HEK293 (cell line): ENCODE results near the gene REEP6.

Source experiments
- GFI1B ChIP-seq: fragments of 450-650 bp; formaldehyde crosslinking; IDR thresholded peaks from 2 replicates; pipeline ENCODE4 v1.5.1; 2016; ENCODE audit warnings: missing biosample characterization, missing genetic modification characterization
- GLIS1 ChIP-seq: fragments of 450-650 bp; formaldehyde crosslinking; IDR thresholded peaks from 2 replicates; pipeline ENCODE4 v1.5.1; 2016; ENCODE audit warnings: missing biosample characterization, missing genetic modification characterization
- HIC1 ChIP-seq: fragments of 450-650 bp; formaldehyde crosslinking; IDR thresholded peaks from 2 replicates; pipeline ENCODE4 v1.5.1; 2016; ENCODE audit warnings: missing biosample characterization, missing genetic modification characterization
- KLF1 ChIP-seq: fragments of 450-650 bp; formaldehyde crosslinking; IDR thresholded peaks from 2 replicates; pipeline ENCODE4 v1.5.1; 2016; ENCODE audit warnings: missing biosample characterization, missing genetic modification characterization
- KLF16 ChIP-seq: fragments of 450-650 bp; formaldehyde crosslinking; IDR thresholded peaks from 2 replicates; pipeline ENCODE4 v1.5.1; 2017; ENCODE audit warnings: missing biosample characterization, missing genetic modification characterization
- KLF7 ChIP-seq: fragments of 450-650 bp; formaldehyde crosslinking; IDR thresholded peaks from 2 replicates; pipeline ENCODE4 v1.5.1; 2016; ENCODE audit warnings: missing biosample characterization, missing genetic modification characterization, borderline replicate concordance
- RBAK ChIP-seq: fragments of 450-650 bp; formaldehyde crosslinking; IDR thresholded peaks from 2 replicates; pipeline ENCODE4 v1.5.1; 2016; ENCODE audit warnings: missing biosample characterization, missing genetic modification characterization
- SP2 ChIP-seq: fragments of 450-650 bp; formaldehyde crosslinking; IDR thresholded peaks from 2 replicates; pipeline ENCODE4 v1.5.1; 2016; ENCODE audit warnings: missing biosample characterization, missing genetic modification characterization
- SP7 ChIP-seq: fragments of 450-650 bp; formaldehyde crosslinking; IDR thresholded peaks from 2 replicates; pipeline ENCODE4 v1.5.1; 2016; ENCODE audit warnings: missing biosample characterization, missing genetic modification characterization
- ZNF114 ChIP-seq: fragments of 450-650 bp; formaldehyde crosslinking; IDR thresholded peaks from 2 replicates; pipeline ENCODE4 v1.5.0; 2017; ENCODE audit warnings: missing biosample characterization, missing genetic modification characterization
- ZNF146 ChIP-seq: fragments of 450-650 bp; formaldehyde crosslinking; IDR thresholded peaks from 2 replicates; pipeline ENCODE4 v1.5.1; 2016; ENCODE audit warnings: missing biosample characterization, missing genetic modification characterization
- ZNF202 ChIP-seq: fragments of 450-650 bp; formaldehyde crosslinking; IDR thresholded peaks from 2 replicates; pipeline ENCODE4 v1.5.1; 2016; ENCODE audit warnings: missing biosample characterization, missing genetic modification characterization, borderline replicate concordance
- ZNF223 ChIP-seq: fragments of 450-650 bp; formaldehyde crosslinking; IDR thresholded peaks from 2 replicates; pipeline ENCODE4 v1.5.1; 2016; ENCODE audit warnings: missing biosample characterization, missing genetic modification characterization
- ZNF341 ChIP-seq: fragments of 450-650 bp; formaldehyde crosslinking; IDR thresholded peaks from 2 replicates; pipeline ENCODE4; 2016; ENCODE audit warnings: low read depth, missing biosample characterization, missing genetic modification characterization
- ZNF350 ChIP-seq: fragments of 450-650 bp; formaldehyde crosslinking; IDR thresholded peaks from 2 replicates; pipeline ENCODE4 v1.5.0; 2017; ENCODE audit warnings: missing biosample characterization, mild to moderate bottlenecking, missing genetic modification characterization
- ZNF362 ChIP-seq: fragments of 450-650 bp; formaldehyde crosslinking; IDR thresholded peaks from 2 replicates; pipeline ENCODE4 v1.5.1; 2016; ENCODE audit warnings: missing biosample characterization, missing genetic modification characterization
- ZNF37A ChIP-seq: fragments of 450-650 bp; IDR thresholded peaks from 2 replicates; pipeline ENCODE4 v1.5.1; 2018; ENCODE audit warnings: missing biosample characterization, missing genetic modification characterization
- ZNF530 ChIP-seq: fragments of 450-650 bp; formaldehyde crosslinking; IDR thresholded peaks from 2 replicates; pipeline ENCODE4 v1.5.1; 2016; ENCODE audit warnings: low read depth, missing biosample characterization, missing genetic modification characterization
- TF ChIP-seq, protein P1 (sequence below): fragments of 450-650 bp; formaldehyde crosslinking; IDR thresholded peaks from 2 replicates; pipeline ENCODE4 v1.5.1; 2016; ENCODE audit warnings: missing biosample characterization, missing genetic modification characterization
- TF ChIP-seq, protein P2 (sequence below): fragments of 450-650 bp; formaldehyde crosslinking; IDR thresholded peaks from 2 replicates; pipeline ENCODE4 v1.5.1; 2016; ENCODE audit warnings: missing biosample characterization, missing genetic modification characterization
- TF ChIP-seq, protein P3 (sequence below): fragments of 450-650 bp; formaldehyde crosslinking; optimal IDR thresholded peaks from 2 replicates; pipeline ENCODE3; 2016; ENCODE audit warnings: missing biosample characterization, mild to moderate bottlenecking, missing genetic modification characterization
- TF ChIP-seq, protein P4 (sequence below): fragments of 450-650 bp; formaldehyde crosslinking; conservative IDR thresholded peaks from 2 replicates; pipeline ENCODE4 v1.5.1; 2016; ENCODE audit warnings: low read depth, missing biosample characterization, missing genetic modification characterization

REEP6 gene

DNA sequence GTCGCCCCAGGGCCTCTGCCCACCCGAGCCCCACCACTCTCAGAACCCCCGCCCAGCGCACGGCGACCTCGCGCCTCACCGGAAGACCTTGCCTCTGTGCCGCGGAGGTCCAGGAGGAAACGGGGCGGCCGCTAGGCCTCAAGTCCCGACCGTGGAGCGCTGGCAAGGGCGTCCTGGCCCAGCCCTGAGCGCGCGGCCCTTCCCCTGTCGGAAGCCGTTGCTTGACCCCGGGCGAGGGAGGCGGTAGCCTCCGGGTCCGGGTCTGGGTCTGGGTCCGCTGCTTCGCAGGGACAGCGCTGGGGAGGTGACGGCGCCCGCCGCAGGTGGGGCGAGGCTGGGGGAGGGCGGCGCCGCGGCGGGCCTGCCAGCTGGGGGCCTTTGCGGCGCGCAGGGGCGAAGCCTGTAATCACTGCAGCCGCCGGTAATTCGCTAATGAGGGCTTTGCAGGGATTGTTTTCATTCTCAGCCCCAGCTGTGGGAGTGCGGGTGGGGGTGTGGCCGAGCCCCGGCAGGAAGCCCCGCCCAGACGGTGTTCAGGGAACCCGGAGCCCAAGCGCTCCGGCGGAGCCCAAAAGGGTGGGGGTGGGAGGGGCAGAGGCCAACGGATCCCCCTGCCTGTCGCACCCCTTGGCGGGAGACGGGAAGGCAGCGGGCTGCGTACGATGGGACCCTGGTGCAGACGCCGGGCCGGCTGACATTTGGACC is 20.5 kb upstream of the REEP6 start (continued):
- TF ChIP-seq, protein P1, sequence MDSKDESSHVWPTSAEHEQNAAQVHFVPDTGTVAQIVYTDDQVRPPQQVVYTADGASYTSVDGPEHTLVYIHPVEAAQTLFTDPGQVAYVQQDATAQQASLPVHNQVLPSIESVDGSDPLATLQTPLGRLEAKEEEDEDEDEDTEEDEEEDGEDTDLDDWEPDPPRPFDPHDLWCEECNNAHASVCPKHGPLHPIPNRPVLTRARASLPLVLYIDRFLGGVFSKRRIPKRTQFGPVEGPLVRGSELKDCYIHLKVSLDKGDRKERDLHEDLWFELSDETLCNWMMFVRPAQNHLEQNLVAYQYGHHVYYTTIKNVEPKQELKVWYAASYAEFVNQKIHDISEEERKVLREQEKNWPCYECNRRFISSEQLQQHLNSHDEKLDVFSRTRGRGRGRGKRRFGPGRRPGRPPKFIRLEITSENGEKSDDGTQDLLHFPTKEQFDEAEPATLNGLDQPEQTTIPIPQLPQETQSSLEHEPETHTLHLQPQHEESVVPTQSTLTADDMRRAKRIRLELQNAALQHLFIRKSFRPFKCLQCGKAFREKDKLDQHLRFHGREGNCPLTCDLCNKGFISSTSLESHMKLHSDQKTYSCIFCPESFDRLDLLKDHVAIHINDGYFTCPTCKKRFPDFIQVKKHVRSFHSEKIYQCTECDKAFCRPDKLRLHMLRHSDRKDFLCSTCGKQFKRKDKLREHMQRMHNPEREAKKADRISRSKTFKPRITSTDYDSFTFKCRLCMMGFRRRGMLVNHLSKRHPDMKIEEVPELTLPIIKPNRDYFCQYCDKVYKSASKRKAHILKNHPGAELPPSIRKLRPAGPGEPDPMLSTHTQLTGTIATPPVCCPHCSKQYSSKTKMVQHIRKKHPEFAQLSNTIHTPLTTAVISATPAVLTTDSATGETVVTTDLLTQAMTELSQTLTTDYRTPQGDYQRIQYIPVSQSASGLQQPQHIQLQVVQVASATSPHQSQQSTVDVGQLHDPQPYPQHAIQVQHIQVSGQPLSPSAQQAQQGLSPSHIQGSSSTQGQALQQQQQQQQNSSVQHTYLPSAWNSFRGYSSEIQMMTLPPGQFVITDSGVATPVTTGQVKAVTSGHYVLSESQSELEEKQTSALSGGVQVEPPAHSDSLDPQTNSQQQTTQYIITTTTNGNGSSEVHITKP (tag by site-specific recombination): no peak
- TF ChIP-seq ZNF114 (tag by site-specific recombination): no peak
- peak; percentile 89 for TF ChIP-seq KLF1 (tag by site-specific recombination)
- TF ChIP-seq, protein P2, sequence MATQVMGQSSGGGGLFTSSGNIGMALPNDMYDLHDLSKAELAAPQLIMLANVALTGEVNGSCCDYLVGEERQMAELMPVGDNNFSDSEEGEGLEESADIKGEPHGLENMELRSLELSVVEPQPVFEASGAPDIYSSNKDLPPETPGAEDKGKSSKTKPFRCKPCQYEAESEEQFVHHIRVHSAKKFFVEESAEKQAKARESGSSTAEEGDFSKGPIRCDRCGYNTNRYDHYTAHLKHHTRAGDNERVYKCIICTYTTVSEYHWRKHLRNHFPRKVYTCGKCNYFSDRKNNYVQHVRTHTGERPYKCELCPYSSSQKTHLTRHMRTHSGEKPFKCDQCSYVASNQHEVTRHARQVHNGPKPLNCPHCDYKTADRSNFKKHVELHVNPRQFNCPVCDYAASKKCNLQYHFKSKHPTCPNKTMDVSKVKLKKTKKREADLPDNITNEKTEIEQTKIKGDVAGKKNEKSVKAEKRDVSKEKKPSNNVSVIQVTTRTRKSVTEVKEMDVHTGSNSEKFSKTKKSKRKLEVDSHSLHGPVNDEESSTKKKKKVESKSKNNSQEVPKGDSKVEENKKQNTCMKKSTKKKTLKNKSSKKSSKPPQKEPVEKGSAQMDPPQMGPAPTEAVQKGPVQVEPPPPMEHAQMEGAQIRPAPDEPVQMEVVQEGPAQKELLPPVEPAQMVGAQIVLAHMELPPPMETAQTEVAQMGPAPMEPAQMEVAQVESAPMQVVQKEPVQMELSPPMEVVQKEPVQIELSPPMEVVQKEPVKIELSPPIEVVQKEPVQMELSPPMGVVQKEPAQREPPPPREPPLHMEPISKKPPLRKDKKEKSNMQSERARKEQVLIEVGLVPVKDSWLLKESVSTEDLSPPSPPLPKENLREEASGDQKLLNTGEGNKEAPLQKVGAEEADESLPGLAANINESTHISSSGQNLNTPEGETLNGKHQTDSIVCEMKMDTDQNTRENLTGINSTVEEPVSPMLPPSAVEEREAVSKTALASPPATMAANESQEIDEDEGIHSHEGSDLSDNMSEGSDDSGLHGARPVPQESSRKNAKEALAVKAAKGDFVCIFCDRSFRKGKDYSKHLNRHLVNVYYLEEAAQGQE (tag by site-specific recombination): no peak
- TF ChIP-seq ZNF202: no peak
- peak; percentile 7; the same call in 1 of the 2 replicates for TF ChIP-seq KLF7 (tag by site-specific recombination)
- no peak for TF ChIP-seq RBAK (tag by site-specific recombination)
- TF ChIP-seq, protein P3, sequence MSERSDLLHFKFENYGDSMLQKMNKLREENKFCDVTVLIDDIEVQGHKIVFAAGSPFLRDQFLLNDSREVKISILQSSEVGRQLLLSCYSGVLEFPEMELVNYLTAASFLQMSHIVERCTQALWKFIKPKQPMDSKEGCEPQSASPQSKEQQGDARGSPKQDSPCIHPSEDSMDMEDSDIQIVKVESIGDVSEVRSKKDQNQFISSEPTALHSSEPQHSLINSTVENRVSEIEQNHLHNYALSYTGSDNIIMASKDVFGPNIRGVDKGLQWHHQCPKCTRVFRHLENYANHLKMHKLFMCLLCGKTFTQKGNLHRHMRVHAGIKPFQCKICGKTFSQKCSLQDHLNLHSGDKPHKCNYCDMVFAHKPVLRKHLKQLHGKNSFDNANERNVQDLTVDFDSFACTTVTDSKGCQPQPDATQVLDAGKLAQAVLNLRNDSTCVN (tag by site-specific recombination): peak; percentile 64
- TF ChIP-seq KLF16 (tag by site-specific recombination): no peak; the same call in none of the 2 replicates
- TF ChIP-seq ZNF37A (tag by site-specific recombination): no peak
- no peak for TF ChIP-seq ZNF146 (tag by site-specific recombination)
- no peak for TF ChIP-seq ZNF530
- TF ChIP-seq ZNF341 (tag by site-specific recombination): 0 out of 2 replicates have a peak, but pooled peaks have one; percentile 37
- TF ChIP-seq GLIS1: peak; percentile 97
- TF ChIP-seq GFI1B: peak; percentile 98
- TF ChIP-seq SP2 (tag by site-specific recombination): peak; percentile 66
- no peak for TF ChIP-seq ZNF350 (tag by site-specific recombination)
- peak; percentile 97 for TF ChIP-seq SP7 (tag by site-specific recombination)
- TF ChIP-seq, protein P4, sequence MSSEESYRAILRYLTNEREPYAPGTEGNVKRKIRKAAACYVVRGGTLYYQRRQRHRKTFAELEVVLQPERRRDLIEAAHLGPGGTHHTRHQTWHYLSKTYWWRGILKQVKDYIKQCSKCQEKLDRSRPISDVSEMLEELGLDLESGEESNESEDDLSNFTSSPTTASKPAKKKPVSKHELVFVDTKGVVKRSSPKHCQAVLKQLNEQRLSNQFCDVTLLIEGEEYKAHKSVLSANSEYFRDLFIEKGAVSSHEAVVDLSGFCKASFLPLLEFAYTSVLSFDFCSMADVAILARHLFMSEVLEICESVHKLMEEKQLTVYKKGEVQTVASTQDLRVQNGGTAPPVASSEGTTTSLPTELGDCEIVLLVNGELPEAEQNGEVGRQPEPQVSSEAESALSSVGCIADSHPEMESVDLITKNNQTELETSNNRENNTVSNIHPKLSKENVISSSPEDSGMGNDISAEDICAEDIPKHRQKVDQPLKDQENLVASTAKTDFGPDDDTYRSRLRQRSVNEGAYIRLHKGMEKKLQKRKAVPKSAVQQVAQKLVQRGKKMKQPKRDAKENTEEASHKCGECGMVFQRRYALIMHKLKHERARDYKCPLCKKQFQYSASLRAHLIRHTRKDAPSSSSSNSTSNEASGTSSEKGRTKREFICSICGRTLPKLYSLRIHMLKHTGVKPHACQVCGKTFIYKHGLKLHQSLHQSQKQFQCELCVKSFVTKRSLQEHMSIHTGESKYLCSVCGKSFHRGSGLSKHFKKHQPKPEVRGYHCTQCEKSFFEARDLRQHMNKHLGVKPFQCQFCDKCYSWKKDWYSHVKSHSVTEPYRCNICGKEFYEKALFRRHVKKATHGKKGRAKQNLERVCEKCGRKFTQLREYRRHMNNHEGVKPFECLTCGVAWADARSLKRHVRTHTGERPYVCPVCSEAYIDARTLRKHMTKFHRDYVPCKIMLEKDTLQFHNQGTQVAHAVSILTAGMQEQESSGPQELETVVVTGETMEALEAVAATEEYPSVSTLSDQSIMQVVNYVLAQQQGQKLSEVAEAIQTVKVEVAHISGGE: peak; percentile 65; the same call in 1 of the 2 replicates
- TF ChIP-seq ZNF362 (tag by site-specific recombination): no peak
- no peak for TF ChIP-seq HIC1 (tag by site-specific recombination)
- no peak for TF ChIP-seq ZNF223 (tag by site-specific recombination)
